SIG-M5 treated with dmso at 0.1 percent for 504 hours (cell line): ENCODE data around the gene ESYT3.
A peak's percentile ranks its signal among the peaks of the same experiment; 100 is the strongest.

ENCODE experiments used
- DNase-seq: peaks from one replicate; lab custom pipeline; 2025; ENCODE audit not compliant: unreplicated experiment; lab: John Stamatoyannopoulos, UW

The ESYT3 gene

DNA sequence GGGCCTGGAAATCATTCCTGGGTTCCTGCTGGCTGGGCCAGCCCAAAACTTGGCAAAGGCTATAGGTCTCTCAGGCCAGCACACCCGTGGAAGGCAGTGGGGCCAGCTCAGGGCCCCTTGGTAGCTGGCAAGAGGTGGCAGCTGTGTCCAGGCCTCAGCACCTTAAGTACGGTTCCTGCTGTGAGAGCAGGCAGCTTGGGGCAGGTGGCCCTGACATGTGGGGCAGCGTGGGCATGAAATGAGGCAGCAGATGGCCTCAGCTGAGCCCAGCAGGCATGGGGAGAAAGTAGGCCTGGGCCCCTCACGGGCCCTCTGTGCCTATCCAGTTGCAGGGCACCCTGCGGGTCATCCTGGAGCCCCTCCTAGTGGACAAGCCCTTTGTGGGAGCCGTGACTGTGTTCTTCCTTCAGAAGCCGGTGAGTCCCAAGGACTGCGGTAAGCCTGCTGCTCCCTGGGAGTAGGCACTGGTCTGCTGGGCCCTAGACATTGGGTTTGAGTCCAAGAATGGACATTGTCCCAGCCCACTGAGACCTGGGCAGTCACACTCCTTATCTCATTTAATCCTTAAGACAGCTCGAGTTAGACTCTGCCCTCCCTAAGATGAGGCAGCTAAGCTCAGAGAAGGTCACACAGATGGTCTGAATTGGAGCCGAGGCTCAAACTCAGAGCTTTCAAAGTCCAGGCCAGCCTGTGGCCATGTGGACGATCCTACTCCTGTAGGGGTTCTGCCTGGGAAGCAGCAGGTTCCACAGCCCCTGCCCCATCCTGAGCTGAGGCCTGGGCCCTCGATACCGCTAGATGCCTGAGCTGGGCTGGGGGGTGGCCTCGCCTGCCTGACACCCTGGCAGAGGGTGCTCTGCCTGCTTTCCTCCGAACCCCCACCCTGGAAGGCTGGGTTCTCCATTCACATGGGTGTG, 25.5 kb downstream of the ESYT3 start:
- DNase-seq = no peak

- DNase-seq = no peak
Measured at GRCh38 chr3:138460536-138461205, 26.3 kb downstream of the ESYT3 start.

GRCh38 chr3:138461246-138461645, 26.8 kb downstream of the ESYT3 start:
- DNase-seq = no peak

- no peak for DNase-seq
Measured at GRCh38 chr3:138461896-138462295, 27.5 kb downstream of the ESYT3 start.

DNA sequence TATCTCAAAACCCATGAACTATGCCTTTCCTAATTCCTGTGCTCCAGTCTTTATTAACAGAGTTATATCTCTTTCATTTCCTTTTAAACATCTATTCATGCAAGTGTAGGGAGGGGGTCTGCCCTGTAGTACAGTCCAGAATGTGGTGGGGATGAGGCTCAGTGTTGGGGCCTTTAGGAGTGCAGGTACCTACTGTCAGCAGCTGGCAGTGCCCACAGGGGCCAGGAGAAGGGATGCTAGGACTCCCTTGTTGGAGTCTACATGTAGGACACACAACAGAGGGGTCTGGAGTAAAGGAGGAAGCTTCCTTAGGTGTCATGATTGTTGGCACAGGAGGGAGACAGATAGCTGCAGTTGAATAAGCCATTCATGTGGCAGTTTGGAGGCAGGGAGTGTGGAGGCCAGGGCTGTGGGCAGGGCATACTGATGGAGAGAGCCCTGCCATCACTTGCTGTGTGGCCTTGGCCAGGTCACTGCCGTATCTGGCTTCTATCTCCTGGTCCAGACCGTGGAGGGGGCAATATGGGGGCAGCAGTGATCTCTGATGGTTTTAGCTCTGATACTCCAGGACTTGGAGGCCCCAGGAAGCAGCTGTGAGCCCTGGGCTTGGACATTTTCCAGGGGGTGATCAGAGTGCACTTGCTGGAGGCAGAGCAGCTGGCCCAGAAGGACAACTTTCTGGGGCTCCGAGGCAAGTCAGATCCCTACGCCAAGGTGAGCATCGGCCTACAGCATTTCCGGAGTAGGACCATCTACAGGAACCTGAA, 29.5 kb downstream of the ESYT3 start:
- DNase-seq = no peak

DNA sequence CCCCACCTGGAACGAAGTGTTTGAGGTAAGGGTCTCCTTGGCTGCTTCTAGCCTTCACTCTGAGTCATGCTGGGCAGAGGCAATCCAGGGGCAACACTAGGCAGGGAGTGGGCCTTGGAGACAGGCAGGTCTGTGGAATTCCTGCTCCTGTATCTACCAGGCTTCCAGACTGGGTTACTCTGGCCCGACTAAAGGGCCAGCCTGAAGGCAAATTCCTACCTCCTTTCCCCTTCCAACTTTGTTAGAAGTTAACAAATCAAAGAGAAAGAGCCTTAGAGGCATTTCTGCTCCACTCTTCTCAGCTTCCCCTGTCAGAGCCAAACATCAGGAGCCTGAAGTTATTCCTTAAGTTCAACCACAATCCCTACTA, 30.1 kb downstream of the ESYT3 start:
- DNase-seq = no peak

DNA sequence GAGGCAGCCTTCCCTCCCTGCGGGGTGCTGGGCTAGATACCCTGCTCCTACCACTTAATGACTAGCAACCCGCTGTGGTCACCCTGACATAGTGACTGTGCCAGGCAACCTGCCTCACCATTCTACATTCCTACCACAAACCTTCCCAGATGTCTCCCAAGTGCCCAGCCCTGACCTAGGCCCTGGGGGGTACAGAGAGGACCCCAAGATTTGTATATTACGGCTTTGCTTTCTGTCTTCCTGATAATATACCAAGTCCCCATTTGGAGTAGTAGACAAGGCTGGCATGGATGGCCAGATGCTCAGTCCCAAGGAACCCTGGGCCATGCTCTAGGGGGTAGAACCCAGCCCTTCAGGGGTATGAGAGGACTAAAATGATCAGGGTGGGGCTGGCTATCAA, 31.0 kb downstream of the ESYT3 start:
- no peak for DNase-seq

GRCh38 chr3:138465925-138466324, 31.5 kb downstream of the ESYT3 start:
- no peak for DNase-seq

- no peak for DNase-seq
Measured at GRCh38 chr3:138467931-138468330, 33.5 kb downstream of the ESYT3 start.

GRCh38 chr3:138468451-138468850, 34.0 kb downstream of the ESYT3 start:
- no peak for DNase-seq

DNA sequence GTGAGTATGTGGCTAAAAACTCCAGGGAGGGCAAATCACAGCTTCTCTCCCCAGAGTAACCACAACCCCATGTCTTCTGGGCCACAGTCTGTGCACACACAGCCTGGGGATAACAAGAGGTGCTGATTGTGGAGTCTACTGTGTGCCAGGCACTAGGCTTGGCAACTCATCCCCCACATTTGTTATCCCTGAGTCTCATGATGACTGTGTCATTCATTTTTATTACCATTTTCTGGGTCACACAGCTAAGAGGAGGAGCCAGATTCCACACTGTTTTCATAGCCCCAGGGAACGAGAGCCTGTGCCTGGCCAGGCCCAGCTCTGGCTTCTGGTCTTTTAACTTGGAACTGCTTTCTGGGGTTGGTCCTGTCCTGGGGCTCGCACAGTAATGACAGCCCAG, 34.5 kb downstream of the ESYT3 start:
- DNase-seq = no peak

- DNase-seq = no peak
Measured at GRCh38 chr3:138469874-138470273, 35.5 kb downstream of the ESYT3 start.

GRCh38 chr3:138470687-138471086, 36.3 kb downstream of the ESYT3 start:
- no peak for DNase-seq

GRCh38 chr3:138471481-138471880, 37.1 kb downstream of the ESYT3 start:
- no peak for DNase-seq

DNA sequence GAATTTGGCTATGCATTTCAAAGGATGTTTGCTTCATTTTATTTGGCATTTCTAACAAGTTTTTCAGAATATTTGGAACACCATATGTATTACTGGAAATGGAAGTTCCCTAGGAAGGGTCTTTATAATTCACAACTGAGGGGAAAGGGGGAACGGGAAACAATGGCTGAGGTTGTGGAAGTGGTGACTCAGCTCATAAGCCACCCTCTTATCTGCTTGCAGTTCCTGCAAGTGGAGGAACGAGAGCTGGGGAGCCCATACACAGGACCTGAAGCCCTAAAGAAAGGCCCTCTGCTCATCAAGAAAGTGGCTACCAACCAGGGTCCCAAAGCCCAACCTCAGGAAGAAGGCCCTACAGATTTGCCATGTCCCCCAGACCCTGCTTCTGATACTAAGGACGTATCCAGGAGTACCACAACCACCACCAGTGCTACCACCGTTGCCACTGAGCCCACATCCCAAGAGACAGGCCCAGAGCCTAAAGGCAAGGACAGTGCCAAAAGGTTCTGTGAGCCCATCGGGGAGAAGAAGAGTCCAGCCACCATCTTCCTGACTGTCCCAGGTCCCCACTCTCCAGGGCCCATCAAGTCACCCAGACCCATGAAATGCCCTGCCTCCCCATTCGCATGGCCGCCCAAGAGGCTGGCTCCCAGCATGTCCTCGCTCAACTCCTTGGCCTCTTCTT, 37.9 kb downstream of the ESYT3 start:
- no peak for DNase-seq

DNA sequence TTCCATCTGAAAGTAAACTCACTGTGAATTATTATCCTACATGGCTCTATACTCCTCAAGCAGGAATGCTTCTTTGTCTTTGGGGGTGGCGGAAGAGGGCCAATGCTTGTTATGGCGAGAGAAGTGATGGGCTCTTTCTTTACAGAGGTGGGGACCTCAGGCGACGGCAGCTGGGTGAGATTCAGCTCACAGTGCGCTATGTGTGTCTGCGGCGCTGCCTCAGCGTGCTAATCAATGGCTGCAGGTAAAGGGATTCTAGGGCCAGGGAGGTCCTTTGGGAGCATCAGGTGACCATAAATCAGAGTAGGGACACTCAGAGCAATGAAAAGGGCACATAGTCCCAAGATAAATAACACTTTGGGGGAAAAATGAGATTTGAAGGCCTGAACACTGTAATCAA, 39.0 kb downstream of the ESYT3 start:
- no peak for DNase-seq

- no peak for DNase-seq
Measured at GRCh38 chr3:138474163-138474562, 39.7 kb downstream of the ESYT3 start.

DNA sequence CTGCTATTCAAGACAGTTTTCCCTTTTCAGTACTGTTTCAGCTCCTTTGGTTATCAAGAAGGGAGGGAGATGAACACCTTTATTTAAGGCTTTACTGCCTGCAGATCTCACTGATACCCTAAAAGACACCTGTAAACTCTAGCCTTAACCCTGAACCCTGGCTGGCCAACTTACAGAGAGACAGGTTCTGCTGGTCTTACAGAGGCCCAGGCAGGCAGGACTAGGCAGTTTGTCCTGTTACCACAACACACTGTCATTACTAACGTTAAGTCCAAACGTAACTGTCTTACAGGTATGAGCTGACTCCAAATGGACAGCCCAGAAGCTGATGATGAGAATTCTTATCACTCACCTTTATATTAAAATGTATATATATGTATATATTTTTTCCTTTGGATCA, 42.1 kb downstream of the ESYT3 start:
- peak; percentile 14 for DNase-seq

DNA sequence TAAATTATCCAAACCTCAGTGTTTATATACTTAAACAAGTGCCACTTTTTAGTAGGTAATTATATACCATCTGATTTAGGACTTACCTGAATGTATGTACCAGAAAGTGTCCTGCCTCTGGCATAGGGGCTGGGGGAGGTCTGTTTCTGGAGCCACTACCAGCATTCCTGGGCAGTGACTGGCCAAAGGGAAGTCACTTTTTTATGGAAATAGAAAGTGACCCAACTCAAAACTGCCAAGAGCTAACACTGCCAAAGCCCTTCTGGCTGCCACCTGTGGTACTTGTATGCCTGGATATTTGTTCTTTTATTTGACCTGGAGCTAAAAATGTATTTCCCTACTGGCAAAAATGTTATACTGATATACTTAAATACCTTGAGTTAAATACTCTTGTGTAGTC, 42.7 kb downstream of the ESYT3 start:
- DNase-seq = no peak

GRCh38 chr3:138477801-138478200, 43.4 kb downstream of the ESYT3 start:
- no peak for DNase-seq

DNA sequence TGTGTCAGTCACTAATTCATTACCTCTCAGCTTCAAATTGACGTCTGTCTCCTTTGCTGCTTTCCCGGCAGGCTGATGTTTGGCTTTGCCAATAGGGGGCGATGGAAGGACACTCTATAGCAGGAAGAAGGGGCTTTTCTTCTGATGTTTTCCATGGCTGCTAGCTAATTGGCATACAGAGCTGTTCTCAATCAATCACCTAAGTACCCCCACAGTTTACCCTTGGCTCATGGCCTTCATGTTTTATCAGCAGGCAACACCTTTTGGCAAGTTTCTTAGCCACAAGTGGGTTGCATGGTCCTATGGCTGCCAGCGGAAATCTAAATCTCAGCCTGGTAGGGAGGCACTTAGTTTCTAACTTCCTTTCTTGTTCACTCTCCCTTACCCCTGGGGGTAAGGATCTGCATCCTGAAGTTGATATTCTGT, 45.0 kb downstream of the ESYT3 start:
- peak; percentile 77 for DNase-seq
